HG03342 (cell line): ENCODE data around the gene PSMD13.
"Not testable (repeated sequence)": the region's sequence is repeated elsewhere in the genome, so short reads cannot be mapped to it uniquely, and the experiment has no call there.

ENCODE experiments used
- ATAC-seq: cut with Tn5 transposase; IDR thresholded peaks from one replicate; pipeline ENCODE4 v1.9.1; 2021; ENCODE audit warnings: mild to moderate bottlenecking, moderate library complexity; ENCODE audit not compliant: unreplicated experiment

The PSMD13 gene

DNA sequence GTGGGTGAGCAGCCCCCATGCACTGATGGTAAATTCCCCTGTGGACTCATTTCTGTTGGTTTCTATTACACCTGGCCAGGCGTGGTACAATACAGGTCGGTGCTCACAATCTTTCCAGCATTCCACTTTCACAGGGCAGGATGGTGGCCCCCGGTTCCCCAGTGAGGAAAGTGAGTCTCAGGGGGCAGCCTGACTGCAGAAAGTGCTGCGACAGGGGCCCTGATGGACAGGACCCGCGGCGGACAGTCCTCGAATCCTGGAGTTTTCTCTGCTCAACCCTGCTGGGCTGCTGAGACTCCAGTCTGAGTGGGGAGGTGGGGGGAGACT, 49.1 kb downstream of the PSMD13 start:
- ATAC-seq: no peak

DNA sequence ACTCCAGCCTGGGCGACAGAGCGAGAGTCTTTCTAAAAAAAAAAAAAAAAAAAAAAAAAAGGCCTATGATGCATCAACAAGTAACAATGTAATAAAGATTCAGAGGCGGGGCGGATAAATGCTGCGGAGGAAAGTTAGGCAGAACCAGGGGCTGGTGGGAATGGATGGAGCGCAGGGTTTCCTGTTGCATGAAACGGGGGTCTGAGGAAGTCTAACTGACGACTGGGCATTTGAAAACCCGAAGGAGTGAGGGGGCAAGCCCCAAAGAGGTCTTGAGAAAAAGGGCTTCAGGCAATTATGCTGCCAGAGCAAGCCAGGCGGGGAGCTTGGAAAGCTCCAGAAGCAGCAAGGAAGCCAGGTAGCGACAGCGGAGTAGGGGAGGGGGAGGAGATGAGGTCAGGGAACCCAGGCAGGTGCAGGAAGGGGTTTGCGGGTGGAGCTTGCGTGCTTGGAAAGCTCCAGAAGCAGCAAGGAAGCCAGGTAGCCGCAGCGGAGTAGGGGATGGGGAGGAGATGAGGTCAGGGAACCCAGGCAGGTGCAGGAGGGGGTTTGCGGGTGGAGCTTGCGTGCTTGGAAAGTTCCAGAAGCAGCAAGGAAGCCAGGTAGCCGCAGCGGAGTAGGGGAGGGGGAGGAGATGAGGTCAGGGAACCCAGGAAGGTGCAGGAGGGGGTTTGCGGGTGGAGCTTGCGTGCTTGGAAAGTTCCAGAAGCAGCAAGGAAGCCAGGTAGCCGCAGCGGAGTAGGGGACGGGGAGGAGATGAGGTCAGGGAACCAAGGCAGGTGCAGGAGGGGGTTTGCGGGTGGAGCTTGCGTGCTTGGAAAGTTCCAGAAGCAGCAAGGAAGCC, 50.4 kb downstream of the PSMD13 start:
- ATAC-seq: not testable (repeated sequence)

DNA sequence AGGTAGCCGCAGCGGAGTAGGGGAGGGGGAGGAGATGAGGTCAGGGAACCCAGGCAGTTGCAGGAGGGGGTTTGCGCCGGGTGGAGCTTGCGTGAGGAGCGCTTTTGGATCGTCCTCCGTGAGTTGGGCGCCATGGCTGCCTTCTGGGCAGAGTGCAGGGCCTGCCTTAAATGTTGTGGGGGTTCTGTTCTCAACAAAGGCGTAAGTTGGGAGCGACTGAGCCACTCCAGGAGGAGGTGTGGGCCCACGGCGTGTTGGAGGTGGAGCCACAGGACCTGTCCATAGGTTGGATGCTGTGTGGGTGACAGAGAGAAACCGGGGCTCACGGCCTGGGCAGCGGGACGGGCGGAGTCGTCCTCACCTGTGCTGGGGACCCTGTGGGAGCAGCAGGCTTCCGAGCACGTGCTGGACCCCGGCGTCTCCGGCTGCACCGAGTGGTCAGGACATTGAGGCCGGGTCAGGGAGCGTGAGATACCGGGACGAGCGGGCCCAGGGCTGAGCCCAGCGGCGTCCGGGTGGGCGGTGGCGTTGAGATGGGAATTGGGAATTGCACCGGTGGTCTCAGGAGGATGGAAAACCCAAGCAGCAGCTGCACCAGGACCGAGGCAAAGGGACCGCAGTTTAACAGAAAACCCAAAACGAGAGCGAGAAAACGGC, 51.2 kb downstream of the PSMD13 start:
- no peak for ATAC-seq

DNA sequence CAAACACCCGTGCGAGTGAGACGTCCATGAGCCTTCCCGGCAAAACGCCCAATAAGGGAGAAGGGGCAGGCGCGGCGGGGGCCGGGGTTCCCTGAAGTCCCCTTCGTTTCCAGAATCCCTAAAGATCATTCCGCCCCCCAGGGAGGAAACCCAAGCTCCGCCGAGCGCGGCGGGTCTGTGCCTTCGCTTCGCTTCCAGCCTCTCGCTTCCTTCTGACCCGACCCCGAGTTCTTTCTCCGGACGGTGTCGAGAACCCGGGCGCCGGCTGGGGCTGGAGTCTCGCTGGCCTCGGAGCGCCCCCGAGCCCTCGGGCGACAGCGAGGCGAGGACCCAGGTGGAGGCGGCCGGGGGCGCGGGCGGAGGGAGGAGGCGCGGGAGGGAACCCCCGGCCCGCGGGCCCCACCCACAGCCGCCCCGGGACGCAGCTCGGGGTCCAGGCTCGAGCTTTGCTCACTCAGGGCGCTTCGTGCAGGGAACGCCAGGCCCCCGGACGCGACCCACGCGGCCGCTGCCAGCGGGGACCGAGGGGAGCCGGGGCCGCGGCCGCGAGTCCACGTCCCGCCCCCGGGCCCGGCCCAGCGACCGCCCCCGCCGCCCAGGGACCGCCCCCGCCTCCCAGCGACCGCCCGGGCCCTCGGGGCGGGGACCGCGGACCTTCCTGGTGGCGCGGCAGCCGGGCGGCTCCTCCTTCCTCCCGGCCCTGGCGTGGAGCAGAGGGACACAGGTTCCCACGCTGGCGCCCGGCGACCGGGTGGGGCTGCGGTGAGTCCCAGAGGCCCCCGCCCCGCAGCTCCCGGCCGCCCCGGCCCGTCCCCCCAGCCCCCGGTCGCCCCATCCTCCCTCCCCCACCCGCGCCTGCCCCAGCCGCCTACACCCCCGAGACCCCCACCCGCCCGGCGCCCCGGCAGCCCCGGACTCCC, 52.0 kb downstream of the PSMD13 start, which contains the start of gene PGGHG:
Gene PGGHG, plus strand, starts transcription at position 649 of the 920 bp plus-strand sequence. CDS start 691 bp downstream, outside the sequence.
- peak; percentile 47 for ATAC-seq

DNA sequence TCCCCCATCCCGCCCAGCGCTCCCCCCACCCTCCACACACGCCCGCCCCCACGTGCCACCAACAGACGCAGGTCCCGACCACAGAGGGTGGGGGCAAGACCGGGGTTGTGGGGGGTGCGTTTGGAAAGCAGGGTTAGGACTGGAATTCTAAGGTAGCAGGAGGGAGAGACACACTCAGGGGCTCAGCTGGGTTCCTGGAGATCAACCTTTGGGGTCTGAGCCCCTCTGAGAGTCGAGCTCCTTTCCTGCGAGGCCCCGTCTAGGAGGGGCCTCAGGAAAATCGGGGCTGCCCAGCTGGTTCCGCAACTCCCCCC, 52.6 kb downstream of the PSMD13 start:
- ATAC-seq: no peak

DNA sequence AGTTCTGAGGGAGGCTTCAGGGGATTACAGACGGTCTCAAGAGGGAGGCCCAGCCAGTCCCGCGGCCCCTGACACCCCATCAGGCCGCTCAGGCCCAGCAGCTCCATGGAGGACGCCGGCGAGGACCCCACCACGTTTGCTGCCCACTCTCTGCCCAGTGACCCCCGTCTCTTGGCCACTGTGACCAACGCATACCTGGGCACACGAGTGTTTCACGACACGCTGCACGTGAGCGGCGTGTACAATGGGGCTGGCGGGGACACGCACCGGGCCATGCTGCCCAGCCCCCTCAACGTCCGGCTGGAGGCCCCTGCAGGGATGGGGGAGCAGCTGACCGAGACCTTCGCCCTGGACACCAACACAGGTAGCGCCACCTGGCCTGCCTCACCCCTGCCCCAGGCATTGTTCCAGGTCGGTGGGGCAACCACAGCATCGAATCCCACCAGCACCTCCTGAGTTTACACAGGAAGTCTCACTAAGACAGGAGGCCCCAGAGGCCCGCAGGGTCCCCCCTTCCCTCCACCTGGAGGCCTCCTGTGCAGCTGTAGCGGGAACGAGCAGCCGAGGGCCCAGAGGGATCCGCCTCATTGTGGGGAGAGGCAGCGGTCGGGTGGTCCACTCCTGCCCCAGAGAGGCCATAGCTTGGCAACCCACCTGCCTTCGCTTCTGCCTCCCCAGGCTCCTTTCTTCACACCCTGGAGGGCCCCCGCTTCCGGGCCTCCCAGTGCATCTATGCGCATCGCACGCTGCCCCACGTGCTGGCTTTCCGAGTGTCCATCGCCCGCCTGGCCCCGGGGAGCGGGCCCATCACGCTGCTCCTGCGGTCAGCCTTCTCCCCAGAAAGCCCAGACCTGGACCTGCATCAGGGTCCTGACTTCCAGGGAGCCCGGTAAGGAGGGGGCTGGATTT, 53.2 kb downstream of the PSMD13 start:
- ATAC-seq: no peak

DNA sequence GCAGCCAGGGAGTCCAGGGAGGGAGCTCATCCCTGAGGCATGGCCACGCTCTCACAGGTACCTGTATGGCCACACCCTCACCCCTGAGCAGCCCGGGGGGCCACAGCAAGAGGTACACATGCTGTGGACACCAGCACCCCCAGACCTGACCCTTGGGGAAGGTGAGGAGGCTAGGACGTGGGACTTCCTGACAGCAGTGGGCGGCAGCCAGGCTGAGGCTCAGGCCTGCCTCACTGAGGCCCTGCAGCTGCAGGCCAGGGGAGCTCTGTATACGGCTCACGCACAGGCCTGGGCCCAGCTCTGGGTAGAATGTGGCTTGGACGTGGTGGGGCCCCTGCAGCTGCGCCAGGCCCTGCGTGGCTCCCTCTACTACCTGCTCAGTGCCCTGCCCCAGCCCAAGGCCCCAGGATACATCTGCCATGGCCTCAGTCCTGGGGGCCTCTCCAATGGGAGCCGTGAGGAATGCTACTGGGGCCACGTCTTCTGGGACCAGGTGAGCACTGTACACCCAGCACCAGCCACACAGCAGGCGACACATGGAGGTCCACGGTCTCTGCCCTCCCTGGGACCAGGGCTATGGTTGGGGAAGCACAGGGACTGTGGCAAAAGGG, 54.0 kb downstream of the PSMD13 start:
- ATAC-seq: no peak

DNA sequence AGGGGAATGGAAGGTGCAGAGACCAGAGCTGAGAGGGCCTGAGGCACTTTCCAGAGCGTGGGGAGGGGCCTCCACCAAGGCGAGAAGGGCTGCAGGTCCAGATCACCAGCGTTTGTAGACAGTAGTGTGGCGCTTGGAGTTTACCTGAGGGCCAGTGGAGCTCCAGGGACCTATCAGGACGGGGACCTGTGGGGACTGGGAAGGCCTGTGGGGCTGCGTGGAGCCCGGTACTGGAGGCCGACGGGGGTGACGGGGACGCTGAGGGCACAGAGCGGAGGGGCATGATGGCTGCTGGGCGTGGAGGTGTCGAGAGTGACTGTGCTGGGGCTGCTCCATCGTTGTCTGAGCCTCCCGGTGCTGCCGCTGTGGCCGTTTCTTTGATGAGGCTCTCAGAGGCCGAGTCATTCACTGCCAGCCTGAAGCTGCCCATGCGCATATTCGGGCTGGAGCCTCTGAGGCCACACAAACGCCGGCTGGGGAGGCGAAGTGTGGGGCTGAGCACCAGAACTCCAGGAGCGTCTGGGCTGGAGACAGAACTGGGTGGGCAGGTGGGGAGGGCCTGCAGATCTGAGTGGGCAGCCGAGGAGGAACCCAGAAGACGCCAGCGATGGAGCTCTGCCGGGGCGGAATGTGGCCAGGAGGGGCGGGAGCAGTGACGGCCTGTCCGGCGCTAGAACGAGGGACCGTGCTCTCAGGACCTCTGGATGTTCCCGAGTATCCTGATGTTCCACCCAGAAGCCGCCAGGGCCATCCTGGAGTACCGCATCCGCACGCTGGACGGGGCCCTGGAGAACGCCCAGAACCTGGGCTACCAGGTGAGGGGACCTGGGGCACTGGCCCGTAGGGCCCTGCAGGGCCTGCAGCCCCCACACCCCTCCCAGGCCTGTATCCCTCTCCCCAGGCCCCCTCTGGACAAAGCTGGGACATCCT, 54.8 kb downstream of the PSMD13 start:
- no peak for ATAC-seq

DNA sequence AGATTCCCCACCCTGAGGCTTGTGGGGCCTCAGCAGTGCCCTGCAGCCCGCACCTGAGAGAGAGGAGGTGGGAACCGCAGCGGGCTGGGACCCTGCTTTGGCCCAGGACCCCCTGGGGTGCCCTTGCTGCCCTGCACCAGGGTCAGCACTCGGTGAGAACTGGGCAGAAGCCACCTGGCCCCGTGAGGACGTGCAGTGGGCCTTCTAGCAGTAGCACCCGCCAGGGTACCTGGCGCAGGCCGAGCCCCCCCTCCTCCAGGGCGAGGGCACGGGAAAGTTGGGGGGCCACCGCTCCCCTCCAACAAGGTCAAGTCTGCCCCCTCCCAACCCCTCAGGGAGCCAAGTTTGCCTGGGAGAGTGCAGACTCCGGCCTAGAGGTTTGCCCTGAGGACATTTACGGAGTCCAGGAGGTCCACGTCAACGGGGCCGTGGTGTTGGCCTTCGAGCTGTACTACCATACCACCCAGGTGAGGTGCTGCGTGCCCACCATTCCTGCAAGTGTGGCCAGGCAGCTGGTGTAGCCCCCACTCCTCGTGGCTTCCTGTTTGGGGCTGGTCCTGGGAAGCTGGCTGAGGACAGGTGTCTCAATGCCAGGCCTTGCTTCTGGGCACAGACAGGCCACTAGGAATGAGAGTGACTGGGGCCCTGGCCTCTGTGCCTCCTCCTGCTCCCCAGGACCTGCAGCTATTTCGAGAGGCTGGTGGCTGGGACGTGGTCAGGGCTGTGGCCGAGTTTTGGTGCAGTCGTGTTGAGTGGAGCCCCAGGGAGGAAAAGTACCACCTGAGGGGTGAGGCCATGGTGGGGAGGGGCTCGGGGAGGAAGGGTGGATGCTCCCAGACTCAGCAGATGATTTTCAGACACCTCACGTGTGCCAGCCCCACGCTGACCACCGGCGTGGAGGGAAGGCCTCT, 55.7 kb downstream of the PSMD13 start:
- ATAC-seq: no peak

DNA sequence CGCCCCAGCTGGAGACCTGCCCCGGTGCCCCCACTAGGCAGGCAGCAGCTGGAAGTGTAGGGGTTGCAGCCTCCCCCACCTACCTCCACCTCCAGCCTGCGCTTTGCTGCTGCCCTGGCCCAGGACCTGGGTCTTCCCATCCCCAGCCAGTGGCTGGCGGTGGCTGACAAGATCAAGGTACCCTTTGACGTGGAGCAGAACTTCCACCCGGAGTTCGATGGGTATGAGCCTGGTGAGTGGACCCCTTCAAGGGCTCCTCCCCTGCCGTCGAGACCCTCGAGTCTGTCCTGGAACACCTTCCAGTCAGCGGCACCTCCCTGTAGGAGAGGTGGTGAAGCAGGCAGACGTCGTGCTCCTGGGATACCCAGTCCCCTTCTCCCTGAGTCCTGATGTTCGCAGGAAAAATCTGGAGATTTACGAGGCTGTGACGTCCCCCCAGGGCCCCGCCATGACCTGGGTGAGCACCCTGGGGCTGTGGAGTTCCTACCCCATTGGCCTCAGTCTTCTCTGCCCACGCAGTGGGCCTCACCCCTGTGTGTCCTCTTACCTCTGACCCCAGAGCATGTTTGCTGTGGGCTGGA, 56.6 kb downstream of the PSMD13 start:
- ATAC-seq: no peak

DNA sequence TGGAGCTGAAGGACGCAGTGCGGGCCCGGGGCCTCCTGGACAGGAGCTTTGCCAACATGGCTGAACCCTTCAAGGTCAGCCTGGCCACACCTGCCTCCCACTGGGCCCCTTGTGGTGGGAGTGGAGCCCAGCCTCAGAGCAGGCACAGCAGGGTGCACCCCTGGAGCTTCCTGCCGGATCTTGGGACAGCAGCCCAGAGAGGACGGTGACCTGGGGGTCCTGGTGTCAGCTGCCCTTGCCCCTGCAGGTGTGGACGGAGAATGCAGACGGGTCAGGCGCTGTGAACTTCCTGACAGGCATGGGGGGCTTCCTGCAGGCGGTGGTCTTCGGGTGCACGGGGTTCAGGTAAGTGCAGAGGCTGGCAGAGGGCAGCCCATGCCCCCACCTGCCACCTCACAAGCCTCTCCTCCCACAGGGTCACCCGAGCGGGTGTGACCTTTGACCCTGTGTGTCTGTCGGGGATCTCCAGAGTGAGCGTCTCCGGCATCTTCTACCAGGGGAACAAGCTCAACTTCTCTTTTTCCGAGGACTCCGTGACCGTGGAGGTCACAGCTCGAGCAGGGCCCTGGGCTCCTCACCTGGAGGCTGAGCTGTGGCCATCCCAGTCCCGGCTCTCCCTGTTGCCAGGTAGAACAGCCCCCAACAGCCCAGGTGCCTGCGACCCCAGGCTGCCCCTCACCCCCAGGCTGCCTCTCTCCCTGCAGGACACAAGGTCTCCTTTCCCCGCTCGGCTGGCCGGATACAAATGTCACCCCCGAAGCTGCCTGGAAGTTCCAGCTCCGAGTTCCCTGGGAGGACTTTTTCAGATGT, 57.3 kb downstream of the PSMD13 start:
- no peak for ATAC-seq

DNA sequence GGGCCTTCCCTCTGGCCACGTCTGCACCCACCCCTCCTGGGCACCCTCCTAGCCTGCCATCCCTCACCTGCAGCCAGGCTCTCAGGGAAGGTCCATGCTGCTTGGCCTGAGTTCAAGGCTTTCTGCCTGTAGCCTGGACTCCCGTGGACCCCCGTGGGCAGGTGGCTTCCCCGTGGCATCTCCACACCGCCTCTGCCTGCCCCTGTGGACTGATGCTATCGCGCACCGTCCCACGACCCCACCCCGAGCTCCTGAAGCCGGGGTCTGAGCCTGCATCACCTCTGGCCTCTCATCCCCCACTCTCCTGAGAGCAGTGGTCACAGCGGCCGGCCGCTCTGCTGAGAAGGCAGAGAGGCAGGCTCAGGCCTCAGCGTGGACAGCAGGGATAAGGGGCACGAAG, 58.0 kb downstream of the PSMD13 start:
- ATAC-seq: no peak

DNA sequence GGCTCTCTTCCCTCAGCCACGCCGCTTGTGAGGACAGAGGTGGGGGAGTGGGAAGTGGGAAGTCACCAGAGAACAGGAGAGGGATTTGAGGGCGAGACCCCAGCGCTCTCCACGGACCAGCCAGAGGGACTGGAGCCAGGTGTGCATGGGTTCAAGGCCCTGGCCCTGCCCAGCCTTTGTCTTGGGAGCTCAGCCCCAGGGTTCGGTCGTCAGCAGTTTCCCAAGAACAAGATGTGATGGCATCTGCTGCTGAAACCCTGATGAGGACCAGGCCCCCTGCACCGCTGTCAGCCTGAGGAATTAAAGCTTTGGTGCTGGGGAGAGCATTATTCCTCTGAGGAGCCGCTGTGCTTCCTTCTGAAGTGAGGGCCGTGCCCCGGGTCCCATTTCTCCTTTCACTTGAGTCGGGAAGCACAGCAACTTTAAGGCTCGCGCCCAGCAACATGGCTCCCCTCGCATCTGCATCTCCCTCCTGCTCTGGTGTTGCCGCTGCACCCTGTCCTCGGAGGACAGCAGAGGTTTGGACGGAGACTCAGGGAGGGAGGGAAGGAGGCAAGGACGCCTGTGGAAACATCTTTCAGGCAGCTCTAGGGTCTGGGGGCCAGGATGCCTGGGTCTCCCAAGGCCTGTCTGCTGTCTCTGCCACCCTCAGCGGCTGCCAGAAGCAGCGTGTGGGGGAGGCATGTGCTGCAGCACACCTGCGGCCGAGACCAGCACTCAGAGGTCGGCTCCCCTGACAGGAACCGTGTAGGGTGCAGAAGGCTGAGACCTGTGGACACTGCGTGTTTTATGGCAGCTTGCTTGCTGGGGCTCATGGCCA, 58.8 kb downstream of the PSMD13 start:
- ATAC-seq: no peak

DNA sequence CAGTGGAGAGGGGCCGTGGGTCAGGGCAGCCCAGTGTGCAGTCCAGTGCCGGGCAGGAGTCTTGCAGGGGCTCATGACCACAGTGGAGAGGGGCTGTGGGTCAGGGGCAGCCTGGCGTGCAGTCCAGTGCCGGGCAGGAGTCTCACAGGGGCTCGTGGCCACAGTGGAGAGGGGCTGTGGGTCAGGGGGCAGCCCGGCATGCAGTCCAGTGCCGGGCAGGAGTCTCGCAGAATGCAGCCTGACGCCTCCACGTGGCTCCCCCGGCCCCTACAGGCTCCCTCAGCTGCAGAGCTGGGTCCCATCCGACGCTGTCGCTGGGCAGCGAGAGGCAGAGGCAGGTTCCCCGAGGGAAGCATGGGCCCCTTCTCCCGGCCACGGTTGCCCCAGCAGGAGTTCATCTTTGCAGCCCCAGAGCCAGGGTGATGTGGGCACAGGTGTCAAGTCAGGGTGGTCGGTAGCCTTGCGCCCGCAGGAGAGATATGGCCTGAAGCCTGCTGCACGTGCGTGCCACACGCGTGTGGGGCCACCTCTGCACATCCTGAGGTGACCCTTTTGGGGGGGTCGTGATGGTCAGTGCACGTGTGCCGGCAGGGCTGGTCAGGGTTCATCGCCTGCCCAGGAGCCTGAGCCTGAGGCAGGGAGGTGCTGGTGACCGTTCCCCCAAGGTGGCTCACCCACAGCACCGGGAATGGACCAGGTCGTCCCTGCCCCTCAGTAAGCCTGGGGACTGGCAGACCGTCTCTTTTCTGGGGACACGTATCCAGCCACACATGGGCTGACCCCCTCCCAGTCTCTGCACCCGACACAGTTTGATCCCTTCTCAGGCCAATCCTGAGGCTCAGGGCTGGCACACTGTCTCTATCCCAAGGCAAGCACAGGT, 59.6 kb downstream of the PSMD13 start:
- ATAC-seq: no peak

DNA sequence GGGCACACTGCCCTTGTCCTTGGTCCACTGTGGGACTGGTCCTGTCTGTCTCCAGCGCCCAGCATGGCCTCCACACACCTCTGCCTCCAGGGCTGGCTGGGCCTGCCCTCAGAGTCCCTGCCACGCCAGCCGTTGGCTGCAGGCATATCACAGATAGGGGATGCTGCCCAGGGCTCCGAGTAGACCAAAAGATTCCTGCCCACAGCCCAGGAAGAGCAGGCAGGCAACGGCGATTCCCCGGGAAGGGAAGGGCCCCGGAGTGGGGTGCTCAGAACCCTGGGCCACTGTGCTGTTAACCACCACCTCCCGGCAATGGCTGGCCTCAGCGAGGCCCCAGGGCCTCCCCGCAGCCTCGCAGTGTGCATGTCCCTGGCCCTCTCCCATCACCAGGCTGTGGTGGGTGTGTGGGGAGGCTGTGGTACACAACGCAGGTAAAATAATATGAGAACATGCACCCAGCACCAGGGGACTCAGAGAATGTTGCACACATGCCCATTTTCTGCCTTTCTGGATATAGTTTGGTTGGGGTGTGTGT, 60.3 kb downstream of the PSMD13 start:
- ATAC-seq: no peak
